OCI-LY7 (cell line): ENCODE measurements around the gene GADD45A.

Source experiments
- CTCF ChIP-seq: fragments of 200-600 bp; sonication (generic); conservative IDR thresholded peaks from 2 replicates; pipeline ENCODE4 v1.5.1; 2014; ENCODE audit warnings: mild to moderate bottlenecking, antibody characterized with exemption, low read length, moderate library complexity, mixed read lengths
- EZH2phosphoT487 ChIP-seq: fragments of 200-600 bp; sonication (generic); IDR thresholded peaks from 2 replicates; pipeline ENCODE4 v1.6.1; 2018; ENCODE audit warnings: low read depth, borderline replicate concordance, mild to moderate bottlenecking, mixed run types, antibody characterized with exemption, low read length, moderate library complexity, mixed read lengths

GRCh38 chr1:67683316-67683715 lies 1.7 kb upstream of the GADD45A start:
- TF ChIP-seq CTCF (no peak), EZH2phosphoT487 (no peak)
